ENCODE measurements around the gene PHLDB2. TPM values are rescaled to one million over a fixed set of nuclear protein-coding genes. Genes with fewer than 3 reads are reported as not detected.
A peak's percentile ranks its signal among the peaks of the same experiment; 100 is the strongest.

Gene PHLDB2
- total RNA-seq, 1 donor from 2014 or later, result 22.2 TPM

DNA sequence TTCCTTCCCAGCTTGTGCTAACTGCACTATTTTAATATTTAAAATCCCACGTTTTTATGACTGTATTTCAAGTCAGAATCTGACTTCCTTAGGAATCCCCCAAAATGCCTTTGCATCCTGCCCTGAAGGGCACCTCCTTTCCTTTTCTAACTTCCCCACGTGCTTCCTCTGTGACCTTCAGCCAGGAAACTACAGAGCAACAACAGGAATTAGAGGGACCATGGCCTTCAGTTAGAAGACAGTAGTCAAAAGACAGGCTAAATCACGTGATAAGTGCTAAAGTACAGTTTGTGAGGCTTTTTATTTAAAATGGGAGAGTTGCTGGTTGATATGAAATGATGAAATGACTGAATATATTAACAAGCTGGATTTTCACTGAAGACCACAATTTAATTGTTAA, 108.0 kb downstream of the PHLDB2 start:
- ATAC-seq, result no peak

DNA sequence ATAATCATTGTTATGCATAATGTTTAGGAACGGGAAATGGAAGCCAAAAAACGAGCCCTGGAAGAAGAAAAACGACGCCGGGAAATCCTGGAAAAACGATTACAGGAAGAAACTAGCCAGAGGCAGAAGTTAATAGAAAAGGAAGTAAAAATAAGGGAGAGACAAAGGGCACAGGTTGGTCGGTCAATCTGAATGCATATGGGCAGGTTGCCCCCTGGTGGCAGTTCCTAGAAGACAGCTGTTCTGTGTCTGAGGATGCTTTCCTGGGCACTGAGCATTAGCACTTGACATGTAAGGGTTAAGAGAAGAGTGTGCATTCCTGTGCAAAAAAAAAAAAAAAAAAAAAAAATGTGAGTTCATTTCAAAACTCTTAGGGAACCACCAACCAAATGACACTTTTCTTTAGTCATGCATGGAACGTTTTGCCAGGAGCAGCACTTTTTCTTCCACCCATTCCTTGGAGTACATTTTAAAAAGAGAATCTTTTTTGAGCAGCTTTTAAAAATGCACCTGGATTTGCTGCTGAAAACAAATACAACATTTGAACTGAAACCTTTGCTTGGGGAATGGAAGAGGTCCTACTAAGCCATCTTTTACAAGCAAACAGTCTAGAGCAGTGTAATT, 108.7 kb downstream of the PHLDB2 start:
- peak; percentile 94 for ATAC-seq

DNA sequence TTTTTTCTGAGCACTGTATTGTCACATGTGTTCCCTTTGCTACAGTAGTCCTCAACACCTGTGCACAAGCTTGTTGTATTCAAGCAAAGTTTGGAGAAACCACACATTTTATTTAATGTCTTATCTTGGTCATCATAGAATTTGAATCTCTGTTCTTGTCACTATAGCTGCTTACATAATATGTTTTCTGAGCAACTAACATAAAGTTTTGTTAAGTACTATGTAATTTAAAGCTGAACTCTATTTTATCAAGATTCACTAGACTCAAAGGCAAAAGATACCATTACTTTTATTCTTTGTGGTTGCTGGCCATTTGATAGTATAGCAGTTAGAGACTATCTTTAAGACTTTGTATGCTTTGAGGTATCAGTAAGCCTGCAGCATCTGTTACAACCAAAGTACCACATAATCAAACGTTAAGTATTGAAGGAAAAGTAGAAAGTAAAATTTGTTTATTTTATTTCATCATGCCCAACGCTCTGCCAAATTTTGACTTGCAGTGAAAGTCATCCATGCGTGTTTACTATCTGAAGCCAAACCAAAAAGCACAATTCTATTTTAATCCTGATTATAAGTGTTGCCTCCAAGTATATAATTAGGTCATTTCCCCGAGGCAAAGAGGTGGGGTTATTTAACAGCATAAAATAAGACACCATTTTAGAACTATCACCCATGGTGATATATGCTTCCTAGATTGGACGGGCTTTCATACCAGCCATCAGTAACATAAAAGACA, 109.4 kb downstream of the PHLDB2 start:
- ATAC-seq, result no peak

DNA sequence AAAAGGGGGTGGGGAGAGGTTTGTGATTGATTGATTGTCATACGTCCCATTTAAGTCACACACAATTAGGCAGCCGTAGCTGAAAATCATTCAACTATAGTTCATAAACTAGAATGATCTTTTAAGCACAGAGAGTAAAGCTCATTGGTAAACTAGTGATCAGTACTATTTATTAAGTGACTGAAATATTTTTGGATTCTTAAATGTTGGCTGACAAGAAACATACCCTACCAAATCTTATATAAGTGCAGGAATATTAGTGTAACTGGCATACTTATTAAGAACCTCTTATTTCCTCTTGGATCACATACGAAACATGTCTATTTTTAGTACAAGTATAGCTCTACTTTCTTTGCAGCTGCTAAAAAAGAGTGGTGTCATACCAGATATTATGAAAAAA, 111.3 kb downstream of the PHLDB2 start:
- ATAC-seq, result no peak

DNA sequence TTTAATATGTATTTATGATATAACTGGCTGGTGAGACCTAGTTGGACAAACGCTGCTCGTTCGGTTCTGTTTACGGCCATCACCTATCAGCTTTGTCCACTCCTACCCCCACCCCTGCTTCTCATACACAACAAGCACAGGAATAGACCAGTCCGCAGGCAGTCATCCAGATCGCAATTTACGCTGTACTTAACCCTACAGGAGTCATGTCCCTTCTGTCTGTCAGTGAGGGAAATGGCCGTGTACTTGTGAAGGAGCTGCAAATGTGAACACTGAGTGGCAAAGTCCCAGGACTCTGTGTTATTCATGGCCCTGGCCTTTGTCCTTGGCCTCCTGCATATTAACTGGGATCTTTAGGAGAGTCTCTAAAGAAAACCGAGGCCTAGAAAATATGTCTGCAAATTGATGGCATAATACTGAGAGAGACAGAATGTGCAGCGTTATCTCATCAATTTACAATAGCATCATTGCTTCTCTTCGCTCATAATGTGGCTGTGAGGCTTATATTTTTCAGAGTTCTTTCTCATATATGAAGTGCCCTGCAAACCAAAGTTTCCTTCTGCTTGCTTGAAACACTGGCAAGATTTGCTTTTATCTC, 112.6 kb downstream of the PHLDB2 start:
- ATAC-seq, result no peak

DNA sequence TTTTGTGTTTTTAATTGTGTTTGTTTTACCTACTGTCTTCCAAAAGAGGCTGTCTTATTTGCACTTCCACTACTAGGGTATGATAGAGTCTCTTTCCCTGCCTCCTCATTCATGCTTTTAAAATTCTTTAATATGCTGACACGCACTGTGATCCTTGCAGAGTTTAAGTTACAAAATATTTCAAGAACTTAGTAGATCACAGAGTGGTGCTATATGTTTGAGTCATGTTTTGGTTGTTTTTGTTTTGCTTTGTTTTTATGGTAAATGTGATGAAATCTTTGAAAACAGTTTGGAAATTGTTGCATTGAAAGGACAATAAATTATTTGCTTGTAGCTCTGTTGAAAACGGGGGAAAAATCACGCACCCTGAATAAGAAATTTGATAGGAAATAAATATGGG, 113.8 kb downstream of the PHLDB2 start:
- no peak for ATAC-seq

DNA sequence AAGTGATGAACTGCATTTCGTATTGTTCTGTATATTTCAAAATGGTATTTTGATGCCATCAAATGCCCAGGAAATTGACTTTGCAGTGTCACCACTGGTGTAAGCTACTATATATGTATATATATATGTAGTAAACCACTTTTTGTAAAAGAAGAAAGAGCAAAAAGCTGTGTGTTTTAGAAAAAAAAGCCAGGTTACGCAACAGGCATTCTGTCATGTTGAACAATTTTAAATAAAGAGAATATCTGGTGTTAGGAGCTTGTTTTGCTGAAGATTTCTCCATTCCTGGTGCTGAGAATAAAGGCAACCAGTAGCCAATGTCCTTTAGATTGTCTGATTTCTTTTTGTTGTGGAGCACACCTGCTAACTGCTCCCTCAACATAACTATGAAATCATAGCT, 116.1 kb downstream of the PHLDB2 start:
- no peak for ATAC-seq

DNA sequence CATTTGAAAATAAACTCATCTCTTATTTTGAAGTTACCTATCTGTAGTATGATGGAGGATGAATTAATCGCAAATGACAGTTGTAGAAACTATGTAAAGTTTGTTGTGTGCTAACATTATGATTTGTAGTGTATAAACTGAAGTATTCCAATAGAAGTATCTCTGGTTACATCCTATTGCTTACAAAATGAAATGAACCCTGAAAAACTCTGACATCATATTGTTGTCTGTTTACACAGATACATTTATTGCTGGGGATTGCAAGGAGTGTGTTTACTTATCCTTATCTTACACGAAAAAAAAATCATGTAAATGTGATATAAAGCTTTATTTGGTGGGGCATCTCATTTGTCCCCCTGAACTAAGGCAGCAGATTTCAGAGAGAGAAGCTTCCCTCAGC, 117.2 kb downstream of the PHLDB2 start:
- ATAC-seq, result no peak

DNA sequence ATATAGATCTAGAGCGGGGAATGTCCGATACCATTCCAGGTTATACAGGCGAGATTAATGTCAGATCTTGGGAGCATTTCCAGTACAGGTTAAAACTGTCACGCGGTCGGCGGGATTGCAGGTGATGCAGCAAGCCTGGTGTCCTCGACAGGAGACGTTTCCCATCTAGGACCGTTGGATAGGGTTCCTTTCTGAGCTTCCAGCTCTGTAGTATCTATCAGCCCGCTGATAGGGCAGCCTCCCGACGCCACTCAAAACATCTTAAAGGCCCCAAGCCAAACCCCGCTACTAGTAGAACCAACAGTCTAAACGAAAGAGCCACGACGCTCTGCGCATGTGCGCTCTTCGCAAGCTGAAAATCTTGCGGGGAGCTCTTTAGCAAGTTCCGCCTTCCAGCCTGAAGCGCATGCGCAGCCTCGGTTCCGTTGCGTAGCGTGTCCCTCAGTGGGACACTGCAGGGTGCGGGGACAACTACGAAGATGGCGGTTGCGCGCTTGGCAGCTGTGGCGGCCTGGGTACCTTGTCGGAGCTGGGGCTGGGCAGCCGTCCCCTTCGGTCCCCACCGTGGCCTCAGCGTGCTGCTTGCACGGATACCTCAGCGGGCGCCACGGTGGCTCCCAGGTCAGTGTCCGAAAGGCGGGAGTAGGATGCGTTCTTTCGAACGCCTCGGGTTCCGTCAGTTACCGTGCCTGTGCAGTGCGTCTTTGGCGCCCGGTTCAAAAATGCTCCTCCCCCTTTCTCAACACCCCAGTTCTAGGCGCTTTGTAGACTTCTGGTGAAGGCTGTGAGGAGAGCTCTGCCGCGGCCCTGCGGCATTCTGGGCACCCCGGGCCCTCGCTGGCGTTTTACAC, 119.7 kb downstream of the PHLDB2 start, which contains the start of gene ABHD10:
Gene ABHD10, plus strand, starts transcription at position 444 of the 851 bp plus-strand sequence. Its CDS starts 36 bp downstream, at position 480.
- peak; percentile 98 for ATAC-seq

DNA sequence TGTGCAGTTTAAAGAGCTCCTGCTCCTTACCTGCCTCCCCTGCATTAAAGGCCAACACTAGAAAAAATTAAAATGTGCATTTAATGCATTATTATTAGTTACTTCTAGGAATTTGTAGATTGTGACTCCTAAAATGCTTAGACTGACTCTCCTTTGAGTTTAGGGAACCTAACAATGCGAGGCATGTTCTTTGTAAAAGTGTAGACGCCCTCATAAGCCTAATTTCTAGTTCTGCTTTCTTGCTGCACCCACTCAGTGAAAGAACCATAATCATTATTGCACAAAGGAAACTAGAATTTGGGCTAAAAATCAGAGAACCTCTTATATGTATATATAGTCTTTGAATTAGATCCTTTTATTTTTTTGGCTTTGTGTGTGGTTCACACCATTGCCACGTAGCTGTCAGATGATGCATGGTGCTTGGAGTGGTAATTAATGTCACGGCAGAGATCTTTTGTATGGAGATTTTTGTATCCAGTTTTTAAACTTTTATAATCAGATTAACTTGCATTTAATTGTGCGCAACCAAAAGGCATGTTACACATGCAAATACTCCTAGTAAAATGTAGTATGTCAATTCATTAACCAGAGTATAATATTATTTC, 120.5 kb downstream of the PHLDB2 start:
- ATAC-seq, result peak; percentile 6

DNA sequence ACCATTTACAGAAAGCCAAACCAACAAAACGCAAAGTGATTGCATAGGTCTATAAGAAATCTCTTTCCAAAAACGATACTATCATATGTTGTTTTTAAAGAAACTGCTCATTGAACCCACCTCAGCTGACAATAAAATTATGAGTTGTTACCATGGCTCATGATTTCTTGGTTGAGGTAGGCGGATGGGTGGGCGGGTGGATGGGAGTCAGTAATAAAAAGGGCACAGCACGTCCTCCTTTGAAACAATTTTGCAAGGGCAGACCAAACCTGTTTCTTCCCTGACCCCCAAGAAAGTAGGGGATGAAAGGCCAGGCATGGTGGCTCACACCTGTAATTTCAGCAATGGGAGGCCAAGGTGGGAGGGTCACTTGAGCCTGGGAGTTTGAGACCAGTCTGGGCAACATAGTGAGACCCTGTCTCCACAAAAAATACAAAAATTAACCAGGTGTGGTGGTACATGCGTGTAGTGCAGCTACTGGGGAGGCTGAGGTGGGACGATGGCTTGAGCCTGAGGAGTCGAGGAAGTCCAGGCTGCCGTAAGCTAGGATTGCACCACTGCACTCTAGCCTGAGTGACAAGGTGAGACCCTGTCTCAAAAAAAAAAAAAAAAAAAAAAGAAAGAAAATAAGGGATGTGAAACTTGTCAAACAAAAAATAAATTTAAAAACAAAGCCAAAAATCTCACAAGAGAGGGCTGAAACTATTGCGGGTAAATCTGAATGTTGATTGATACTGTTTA, 121.8 kb downstream of the PHLDB2 start:
- no peak for ATAC-seq

DNA sequence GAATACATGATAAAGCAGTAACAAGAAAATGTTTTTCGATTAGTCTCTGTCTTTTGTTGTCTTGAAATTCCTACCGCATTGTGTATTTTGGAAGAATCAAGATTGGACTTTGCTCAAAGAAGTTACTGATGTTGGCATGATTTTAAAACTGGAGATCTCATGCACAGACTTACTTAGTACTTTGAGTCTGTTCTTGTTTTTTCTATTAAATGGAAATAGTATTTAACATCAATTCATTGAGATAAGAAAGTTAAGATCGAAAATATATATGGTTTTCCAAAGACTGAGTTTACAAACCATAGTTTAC, 122.3 kb downstream of the PHLDB2 start:
- no peak for ATAC-seq

DNA sequence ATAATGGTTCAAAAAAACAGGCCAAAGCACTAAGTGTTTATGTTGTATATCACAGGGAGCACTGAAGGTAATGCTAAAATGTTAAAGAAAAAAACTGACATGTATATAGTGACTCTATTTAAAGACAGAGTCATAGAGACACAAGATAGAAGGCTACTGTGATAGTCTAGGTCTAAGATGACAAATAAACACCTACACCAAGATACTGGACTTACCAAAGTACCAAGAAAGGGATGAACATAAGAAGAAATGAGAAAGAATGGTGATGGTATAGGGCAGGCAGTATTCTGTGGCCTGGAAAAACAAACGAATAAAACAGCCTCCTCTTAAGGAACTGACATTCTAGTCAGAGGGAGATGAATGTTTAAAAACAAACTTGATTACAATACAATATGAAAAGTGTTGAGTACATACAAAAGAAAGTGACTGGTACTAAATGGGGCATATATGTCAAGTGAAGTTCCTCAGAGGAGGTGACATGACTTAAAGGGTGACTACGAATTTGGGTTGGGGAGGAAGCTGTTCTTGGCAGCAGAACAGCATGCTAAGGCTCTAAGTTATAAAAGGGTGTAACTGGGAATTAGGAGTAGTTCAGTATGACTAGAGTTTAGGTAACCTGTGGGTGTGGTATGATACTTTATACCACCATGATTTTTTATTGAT, 125.7 kb downstream of the PHLDB2 start:
- peak; percentile 81 for ATAC-seq

DNA sequence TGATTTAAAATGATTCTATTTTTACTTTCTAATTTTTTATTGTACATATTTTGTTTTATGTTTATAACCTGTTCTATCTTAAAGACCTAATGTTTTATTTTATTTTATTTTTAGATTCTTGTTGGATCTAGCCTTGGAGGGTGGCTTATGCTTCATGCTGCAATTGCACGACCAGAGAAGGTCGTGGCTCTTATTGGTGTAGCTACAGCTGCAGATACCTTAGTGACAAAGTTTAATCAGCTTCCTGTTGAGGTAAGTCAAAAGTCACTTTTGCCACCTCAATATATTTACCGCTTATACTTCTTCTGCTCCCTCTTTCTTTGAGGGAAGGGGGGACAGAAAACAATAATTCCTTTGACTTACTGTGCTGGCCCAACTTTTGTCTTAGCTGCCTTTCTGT, 127.7 kb downstream of the PHLDB2 start:
- no peak for ATAC-seq

DNA sequence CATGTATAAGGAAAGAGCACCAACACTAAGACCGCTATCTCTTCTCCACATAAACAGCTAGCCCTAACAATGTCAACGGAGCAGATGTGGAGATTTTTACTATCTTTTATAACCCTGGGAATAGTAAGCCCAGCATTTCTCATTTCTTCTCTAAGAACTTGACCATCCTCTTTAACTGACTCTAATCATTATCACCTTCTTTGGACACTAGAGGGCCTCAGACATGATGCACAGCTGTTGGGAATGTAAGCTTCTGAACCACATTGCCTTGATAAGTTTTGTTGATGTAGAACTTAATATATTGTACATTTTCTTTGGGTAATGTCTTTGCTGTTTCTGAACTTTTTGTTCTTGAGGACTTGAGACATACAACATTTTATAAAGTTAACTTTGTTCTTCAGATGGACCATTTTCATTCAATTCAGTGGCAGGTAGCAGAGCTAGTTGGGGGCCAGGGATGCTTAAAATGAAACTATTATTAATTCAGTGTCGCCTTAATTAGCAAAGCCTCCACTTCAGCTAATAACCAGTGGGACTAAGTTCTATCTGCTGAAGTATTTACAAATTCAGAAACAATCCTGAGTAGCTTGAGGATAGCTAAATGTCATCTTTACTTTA, 130.1 kb downstream of the PHLDB2 start:
- peak; percentile 75 for ATAC-seq

DNA sequence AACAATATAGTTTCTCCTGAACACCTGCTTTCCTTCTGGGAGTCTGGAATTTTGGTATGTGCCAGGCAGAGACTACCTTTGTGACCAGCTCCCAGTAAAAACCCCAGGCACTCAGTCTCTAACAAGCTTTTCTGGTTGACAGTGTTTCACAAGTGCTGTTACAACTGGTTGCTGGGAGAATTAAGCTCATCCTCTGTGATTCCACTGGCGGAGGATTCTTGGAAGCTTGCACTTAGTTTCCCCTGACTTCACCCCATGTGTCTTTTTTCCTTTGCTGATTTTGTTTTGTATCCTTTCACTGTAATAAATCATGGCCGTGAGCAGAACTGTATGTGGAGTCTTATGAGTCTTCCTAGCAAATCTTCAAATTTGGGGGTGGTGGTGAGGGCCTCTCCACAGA, 134.0 kb downstream of the PHLDB2 start:
- ATAC-seq, result no peak

DNA sequence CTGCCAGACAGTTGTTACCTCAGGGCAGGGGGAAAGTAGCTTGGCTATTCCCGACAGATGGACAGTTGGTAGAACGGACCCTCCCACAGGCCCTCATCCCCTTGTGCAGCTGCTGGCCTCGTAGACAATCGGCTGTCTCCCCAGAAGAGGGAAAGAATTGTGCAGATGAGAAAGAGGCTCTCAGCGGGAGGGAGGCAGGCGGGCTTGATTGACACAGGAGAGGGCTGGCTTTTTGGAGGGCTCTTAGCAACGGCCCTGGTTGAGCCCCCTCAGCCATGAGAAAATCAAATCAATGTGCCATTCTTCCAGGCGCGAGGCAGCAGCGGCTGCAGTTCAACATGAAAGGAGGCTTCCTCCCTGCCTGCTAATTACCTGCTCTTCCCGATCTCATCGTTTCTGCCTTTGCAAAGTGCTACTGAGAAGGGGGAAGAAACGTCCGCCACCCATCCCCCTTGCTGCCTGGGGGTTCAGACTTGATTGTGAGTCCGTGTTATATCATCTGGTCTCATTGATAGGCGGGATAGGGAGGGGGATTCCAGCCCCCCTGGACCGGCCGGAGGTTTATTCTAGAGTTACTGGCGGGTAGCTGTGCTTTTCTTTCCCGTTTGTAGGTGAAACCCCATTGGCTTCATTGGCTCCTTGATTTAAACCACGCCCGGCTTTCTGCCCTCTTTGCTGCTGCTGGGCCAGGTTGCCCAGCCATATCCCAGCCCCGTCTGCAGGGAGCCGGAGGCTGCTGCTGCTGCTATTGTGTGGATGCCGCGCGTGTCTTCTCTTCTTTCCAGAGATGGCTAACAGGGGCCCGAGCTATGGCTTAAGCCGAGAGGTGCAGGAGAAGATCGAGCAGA, 139.8 kb downstream of the PHLDB2 start, which contains the start of gene TAGLN3:
Gene TAGLN3, plus strand, starts transcription at position 287 of the 848 bp plus-strand sequence. Its CDS starts 501 bp downstream, at position 788.
- ATAC-seq, result peak; percentile 43

DNA sequence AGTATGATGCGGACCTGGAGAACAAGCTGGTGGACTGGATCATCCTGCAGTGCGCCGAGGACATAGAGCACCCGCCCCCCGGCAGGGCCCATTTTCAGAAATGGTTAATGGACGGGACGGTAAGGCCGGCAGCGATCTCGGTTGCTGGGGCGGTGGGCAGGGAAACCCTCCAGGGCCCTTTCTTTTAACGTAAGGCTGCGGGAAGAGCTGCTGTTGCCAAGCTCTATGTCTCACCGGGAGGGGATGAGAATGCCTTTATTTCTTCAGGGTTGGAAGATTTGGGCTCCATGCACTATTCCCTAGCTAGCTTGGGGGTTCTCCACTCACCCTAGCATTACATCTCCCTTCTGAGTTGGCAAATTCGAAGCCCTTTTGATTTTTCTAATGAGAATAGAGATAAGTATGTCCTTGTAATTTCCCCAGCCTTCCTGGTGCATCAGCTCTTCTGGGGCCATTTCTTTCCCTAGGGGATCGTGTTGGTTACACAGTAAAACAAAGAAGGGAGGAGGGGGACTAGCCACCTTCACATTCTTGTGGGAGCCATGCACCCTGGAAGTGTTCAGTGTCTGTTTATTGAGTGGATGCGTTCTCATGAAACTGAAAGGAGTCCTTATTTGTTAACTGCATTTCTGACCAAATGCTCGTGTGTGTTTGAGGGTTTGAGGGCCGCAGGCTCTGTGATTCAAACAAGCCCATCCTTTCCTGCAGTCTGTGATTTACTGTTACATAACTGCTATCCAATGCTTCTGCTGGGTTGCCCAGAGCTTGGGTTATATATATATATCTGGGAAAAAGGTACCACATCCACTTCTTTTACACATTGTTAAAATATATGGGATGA, 140.6 kb downstream of the PHLDB2 start:
- no peak for ATAC-seq

DNA sequence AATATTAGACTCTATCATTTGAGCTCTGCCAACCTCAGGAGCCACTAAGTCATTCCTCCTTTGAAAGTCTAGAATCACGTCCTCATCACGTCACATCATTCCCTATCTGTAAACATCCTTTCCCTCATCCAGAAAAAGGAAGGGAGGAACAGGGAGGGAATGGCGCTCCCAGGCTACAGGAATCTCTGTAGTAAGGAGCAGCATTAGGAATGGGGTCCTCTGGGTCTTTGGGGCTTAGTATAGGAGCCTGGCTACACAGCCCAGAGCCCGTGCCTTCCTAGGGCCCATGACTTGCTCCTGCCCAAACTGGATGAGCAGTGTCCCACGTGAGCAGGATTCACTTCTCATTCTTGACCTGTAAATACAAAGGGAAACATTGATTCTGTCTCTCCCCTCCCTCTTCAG, 141.3 kb downstream of the PHLDB2 start:
- ATAC-seq, result no peak

All from esophagus mucosa (tissue), 1 donor.